ENCODE data around the gene RGS3.

Gene RGS3

GRCh38 chr9:113606510-113606909, 143.0 kb downstream of the RGS3 start:
- TF ChIP-seq POLR2A (IDR thresholded peaks at IDR 0.05; ENCODE audit: low read depth, low read length) (no peak), TAF1 (IDR thresholded peaks at IDR 0.05; ENCODE audit: borderline replicate concordance, low read depth, low read length) (no peak), POLR2AphosphoS5 (IDR thresholded peaks at IDR 0.05; ENCODE audit: low read depth, low read length) (no peak)
- FAIRE-seq: no peak
- DNase-seq (ENCODE audit: insufficient read length): no peak

DNA sequence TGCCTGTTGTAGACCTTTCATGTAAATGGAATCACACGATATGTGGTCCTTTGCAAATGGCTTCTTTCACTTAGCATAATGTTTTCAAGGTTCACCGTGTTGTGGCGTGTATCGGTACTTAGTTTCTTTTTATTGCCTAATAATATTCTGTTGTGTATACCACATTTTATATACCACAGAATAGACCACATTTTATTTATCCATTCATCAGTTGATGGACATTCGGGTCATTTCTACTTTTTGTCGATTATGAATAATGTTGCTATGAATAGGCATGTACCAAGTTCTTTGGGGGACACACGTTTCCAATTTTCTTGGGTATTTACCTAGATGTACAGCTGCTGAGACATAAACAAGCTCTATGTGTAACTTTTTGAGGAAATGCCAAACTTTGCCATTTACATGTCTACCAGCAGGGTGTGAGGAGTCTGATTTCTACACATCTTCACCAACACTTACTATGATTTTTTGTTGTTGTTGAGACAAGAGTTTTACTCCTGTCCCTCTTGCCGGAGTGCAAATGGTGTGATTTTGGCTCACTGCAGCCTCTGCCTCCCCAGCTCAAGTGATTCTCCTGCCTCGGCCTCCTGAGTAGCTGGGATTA, 144.7 kb downstream of the RGS3 start:
- TF ChIP-seq TAF1 (IDR thresholded peaks at IDR 0.05; ENCODE audit: borderline replicate concordance, low read depth, low read length) (no peak), POLR2A (IDR thresholded peaks at IDR 0.05; ENCODE audit: low read depth, low read length) (no peak)
- FAIRE-seq: no peak
- no peak for DNase-seq (ENCODE audit: insufficient read length)

DNA sequence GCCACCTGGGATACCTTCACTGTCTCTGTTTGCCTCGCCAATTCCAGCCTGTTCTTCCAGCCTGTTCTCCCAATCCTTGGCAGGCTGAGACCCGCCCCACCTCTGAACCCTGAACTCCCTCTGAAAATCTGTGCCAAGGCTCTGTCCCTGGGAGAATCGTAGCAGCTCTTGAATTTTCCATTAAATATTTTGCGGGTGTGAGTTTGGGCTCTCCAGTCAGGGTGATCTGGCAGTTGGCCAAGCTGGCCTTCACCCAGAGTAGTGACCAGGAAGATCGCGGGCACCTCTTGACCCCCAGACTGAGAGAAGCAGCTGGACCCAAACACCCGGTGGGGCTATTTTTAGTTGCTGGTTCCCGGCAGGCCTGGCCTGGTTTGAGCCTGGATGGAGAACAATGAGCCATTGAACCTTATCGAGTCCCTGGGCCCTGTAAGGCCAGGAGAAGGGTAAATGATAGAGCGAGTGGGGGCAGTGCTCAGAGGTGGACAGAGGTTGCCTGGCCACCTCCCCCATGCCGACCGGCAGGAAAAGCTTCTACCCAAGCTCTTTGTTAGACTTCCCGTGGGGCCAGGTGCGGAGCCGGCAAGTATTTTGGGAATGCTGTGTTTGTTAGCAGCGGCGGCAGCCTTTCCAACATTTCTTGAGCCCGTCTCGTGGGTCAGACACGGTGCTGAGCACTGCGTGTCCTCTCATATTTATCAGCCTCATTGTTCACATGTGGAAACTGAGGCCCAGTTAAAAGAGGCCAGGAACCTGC, 146.2 kb downstream of the RGS3 start:
- FAIRE-seq (no peak), DNase-seq (ENCODE audit: insufficient read length) (no peak)
- TF ChIP-seq TAF1 (IDR thresholded peaks at IDR 0.05; ENCODE audit: borderline replicate concordance, low read depth, low read length) (no peak), POLR2A (IDR thresholded peaks at IDR 0.05; ENCODE audit: low read depth, low read length) (no peak), POLR2AphosphoS5 (IDR thresholded peaks at IDR 0.05; ENCODE audit: low read depth, low read length) (no peak)

GRCh38 chr9:113611461-113612215, 148.1 kb downstream of the RGS3 start:
- TF ChIP-seq POLR2AphosphoS5 (IDR thresholded peaks at IDR 0.05; ENCODE audit: low read depth, low read length) (no peak), POLR2A (IDR thresholded peaks at IDR 0.05; ENCODE audit: low read depth, low read length) (no peak), TAF1 (IDR thresholded peaks at IDR 0.05; ENCODE audit: borderline replicate concordance, low read depth, low read length) (no peak)
- FAIRE-seq (no peak), DNase-seq (ENCODE audit: insufficient read length) (no peak)

DNA sequence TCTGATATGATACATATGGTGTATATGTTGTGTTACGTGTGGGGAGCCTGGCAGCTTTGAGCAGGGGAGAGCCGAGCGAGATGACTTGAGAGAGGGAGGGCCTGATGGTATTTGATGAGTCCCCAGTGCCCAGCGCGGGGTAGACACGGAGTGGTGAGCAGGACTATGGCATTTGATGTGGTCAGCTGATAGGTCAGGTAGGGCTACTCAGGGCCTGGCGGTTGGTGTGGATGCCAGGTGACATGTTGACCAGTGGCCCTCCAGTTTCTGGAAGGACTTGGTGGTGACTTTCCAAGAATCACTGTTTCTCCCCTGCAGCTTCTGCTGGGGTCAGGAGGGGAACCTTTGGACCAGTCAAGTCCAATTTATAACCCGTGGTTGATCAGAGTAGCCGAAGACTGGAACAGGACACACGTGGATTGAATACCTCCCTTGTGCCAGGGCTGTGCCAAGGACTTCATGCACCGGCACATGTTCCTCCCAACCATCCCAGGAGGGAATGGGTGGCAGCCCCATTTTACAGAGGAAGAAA, 148.8 kb downstream of the RGS3 start:
- DNase-seq (ENCODE audit: insufficient read length): no peak
- TF ChIP-seq POLR2AphosphoS5 (IDR thresholded peaks at IDR 0.05; ENCODE audit: low read depth, low read length) (no peak), POLR2A (IDR thresholded peaks at IDR 0.05; ENCODE audit: low read depth, low read length) (no peak), TAF1 (IDR thresholded peaks at IDR 0.05; ENCODE audit: borderline replicate concordance, low read depth, low read length) (no peak)
- no peak for FAIRE-seq

DNA sequence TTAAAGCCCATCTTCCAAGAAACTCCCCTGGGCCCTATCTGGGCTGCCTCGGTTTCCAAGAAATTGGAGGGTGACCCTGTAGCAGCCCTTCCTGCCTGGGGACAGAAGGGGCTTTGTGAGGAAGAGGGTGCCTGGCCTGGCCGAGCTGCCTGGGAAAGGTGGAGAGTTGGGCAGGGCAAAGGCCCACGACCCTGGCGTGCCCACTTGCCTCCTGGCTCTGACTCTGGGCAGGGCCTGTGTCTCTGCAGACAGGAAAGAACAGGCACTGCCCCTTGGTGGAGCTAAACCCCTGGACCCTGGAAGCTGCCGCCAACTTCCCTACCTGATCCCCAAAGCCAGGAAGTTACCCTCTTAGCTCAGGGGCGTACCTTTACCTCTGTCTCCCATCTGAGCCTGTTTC, 149.3 kb downstream of the RGS3 start:
- DNase-seq (ENCODE audit: insufficient read length): no peak
- TF ChIP-seq TAF1 (IDR thresholded peaks at IDR 0.05; ENCODE audit: borderline replicate concordance, low read depth, low read length) (no peak), POLR2AphosphoS5 (IDR thresholded peaks at IDR 0.05; ENCODE audit: low read depth, low read length) (no peak), POLR2A (IDR thresholded peaks at IDR 0.05; ENCODE audit: low read depth, low read length) (no peak)
- no peak for FAIRE-seq

DNA sequence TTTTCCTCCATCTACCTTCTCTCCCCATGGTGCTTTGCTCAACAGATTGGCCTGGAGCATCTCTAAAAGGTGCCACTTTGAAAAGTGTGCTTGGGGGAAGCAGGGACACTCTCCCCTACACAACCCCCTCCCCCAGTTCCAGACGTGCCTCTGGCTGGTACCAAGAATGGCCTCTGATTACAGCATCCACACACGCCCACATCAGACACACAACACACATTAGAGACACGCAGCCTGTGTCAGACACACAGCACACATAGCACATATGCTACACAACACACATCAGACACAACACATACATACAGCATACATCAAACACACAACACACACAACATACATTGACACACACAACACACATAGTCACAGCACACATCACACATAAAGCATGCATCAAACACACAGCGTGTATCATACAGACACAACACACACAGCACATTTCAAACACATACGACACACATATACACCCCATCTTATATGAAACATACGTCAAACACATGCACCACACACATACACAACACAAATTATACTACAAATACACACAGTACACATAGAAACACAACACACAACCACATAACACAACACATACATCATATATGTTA, 150.4 kb downstream of the RGS3 start:
- FAIRE-seq (no peak), DNase-seq (ENCODE audit: insufficient read length) (no peak)
- no peak for TF ChIP-seq POLR2A (IDR thresholded peaks at IDR 0.05; ENCODE audit: low read depth, low read length)
- no peak for TF ChIP-seq POLR2AphosphoS5 (IDR thresholded peaks at IDR 0.05; ENCODE audit: low read depth, low read length)
- no peak for TF ChIP-seq TAF1 (IDR thresholded peaks at IDR 0.05; ENCODE audit: borderline replicate concordance, low read depth, low read length)

DNA sequence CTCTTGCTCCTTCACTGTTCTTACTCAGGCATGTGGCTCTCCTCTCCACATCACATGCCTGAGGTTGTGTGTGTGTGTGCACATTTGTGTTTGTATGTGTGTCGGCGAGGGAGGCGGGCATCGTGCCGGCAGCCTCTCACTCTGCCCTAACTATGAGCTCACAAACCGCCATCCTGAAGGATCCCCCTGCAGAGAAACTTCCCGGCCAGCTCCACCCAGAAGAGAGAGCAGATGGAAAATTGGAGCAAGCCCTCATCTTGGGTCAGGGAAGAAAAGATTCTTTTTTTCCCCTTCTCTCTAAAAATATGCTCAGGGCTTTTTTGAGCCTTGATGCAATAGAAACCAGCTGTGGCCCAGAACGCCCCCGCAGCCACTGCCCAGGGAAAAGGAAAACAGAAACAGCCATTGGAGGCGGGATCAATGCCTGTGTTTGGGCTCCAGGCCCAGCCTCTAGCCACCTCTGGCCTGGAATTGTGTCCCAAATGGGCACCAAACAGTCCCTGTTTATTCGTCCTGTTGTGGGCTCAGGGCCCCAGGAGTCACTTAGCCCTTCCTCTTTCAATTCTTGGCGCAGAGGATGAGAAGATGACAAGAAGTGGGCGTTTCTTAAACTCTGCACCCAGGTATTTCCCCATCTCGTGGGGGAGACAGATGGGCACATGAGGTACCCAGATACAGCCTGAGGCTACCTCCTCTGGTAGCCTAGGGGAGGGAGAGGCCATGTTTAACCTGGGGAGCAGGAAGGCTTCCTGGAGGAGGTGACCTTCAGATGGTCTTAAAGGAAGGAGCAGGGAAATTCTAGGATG, 151.5 kb downstream of the RGS3 start:
- FAIRE-seq (peak; percentile 67), DNase-seq (ENCODE audit: insufficient read length) (no peak)
- TF ChIP-seq POLR2A (IDR thresholded peaks at IDR 0.05; ENCODE audit: low read depth, low read length) (no peak), TAF1 (IDR thresholded peaks at IDR 0.05; ENCODE audit: borderline replicate concordance, low read depth, low read length) (no peak), POLR2AphosphoS5 (IDR thresholded peaks at IDR 0.05; ENCODE audit: low read depth, low read length) (no peak)

GRCh38 chr9:113616116-113616515, 152.6 kb downstream of the RGS3 start:
- DNase-seq (ENCODE audit: insufficient read length): no peak
- FAIRE-seq: no peak
- TF ChIP-seq POLR2AphosphoS5 (IDR thresholded peaks at IDR 0.05; ENCODE audit: low read depth, low read length): no peak

GRCh38 chr9:113616621-113617496, 153.3 kb downstream of the RGS3 start:
- no peak for DNase-seq (ENCODE audit: insufficient read length)
- FAIRE-seq: no peak
- TF ChIP-seq TAF1 (IDR thresholded peaks at IDR 0.05; ENCODE audit: borderline replicate concordance, low read depth, low read length) (no peak), POLR2AphosphoS5 (IDR thresholded peaks at IDR 0.05; ENCODE audit: low read depth, low read length) (no peak), POLR2A (IDR thresholded peaks at IDR 0.05; ENCODE audit: low read depth, low read length) (no peak)
